Mesodermal cell (in vitro differentiated cells): ENCODE data around the gene DEGS1.

Experiments used
- H3K27ac ChIP-seq: 2 replicates; pipeline ENCODE4 v1.7.0; 2013; ENCODE audit warnings: mild to moderate bottlenecking, low read depth, low read length, moderate library complexity; ENCODE audit not compliant: severe bottlenecking
- H3K36me3 ChIP-seq: 2 replicates; pipeline ENCODE4 v1.7.1; 2013; ENCODE audit warnings: mild to moderate bottlenecking, low read length, moderate library complexity; ENCODE audit not compliant: control insufficient read depth, insufficient read depth
- H3K4me1 ChIP-seq: one replicate; pipeline ENCODE4 v1.7.1; 2013; ENCODE audit warnings: mild to moderate bottlenecking, low read length; ENCODE audit not compliant: insufficient read depth, control insufficient read depth, poor library complexity, severe bottlenecking
- H3K4me3 ChIP-seq: 2 replicates; pipeline ENCODE4 v1.7.0; 2013; ENCODE audit warnings: low read length, control low read depth, mild to moderate bottlenecking; ENCODE audit not compliant: insufficient read depth, poor library complexity, severe bottlenecking; ENCODE audit errors: extremely low read depth
- H3K9me3 ChIP-seq: 2 replicates; pipeline ENCODE4 v1.7.1; 2013; ENCODE audit warnings: mild to moderate bottlenecking, low read length, moderate library complexity; ENCODE audit not compliant: control insufficient read depth
- WGBS, 2 experiments: methylation state at CpG; one replicate each; pipeline ENCODE4 v1.1.5; 2013; ENCODE audit warnings: missing lambda C conversion rate in 2 of 2; ENCODE audit not compliant: insufficient coverage in 2 of 2; 5-methylcytosine and 5-hydroxymethylcytosine counted together

Gene DEGS1

GRCh38 chr1:224237119-224237881, 54.3 kb downstream of the DEGS1 start:
- H3K4me1 ChIP-seq, result no peaks in the 10 kb centered on the region
- peaks cover 51% of the 10 kb centered on the region for H3K36me3 ChIP-seq
- H3K27ac ChIP-seq, result no peak overlapping the region
- H3K4me3 ChIP-seq, result no peak overlapping the region
- 92 to 94% methylated on average over 6 to 8 of the region's 11 CpGs for WGBS, 2 experiments
- no peaks in the 10 kb centered on the region for H3K9me3 ChIP-seq

- no peak overlapping the region for H3K4me3 ChIP-seq
- no peaks in the 10 kb centered on the region for H3K9me3 ChIP-seq
- WGBS, 2 experiments, result 87 to 91% methylated on average over 8 to 9 of the region's 9 CpGs
- no peak overlapping the region for H3K27ac ChIP-seq
- peaks cover 50% of the 10 kb centered on the region for H3K36me3 ChIP-seq
- no peaks in the 10 kb centered on the region for H3K4me1 ChIP-seq
These were observed 55.2 kb downstream of the DEGS1 start for GRCh38 chr1:224238212-224238611.

DNA sequence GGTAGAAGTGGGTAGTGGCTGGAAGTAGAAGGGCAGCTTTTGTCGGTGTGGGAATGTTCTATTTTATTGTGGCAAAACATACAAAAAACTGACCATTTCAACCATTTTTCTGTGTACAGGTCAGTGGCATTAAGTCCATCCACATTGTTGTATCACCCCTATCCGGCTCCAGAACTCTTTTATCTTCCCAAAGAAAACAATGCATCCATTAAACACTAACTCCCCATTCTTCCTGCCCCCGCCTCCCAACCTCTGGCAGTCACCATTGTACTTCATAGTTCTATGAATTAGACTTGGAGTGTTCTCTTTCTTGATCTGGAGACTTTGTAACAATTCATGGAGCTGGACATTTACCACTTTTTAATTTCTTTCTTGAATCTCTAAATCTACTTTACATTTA, 55.7 kb downstream of the DEGS1 start:
- Histone ChIP-seq H3K27ac (no peak overlapping the region), H3K4me1 (no peaks in the 10 kb centered on the region), H3K4me3 (no peak overlapping the region), H3K9me3 (no peaks in the 10 kb centered on the region), H3K36me3 (peaks cover 50% of the 10 kb centered on the region)
- 77 to 86% methylated on average over 1 of the region's 3 CpGs for WGBS, 2 experiments
